OCI-M2 (cell line): ENCODE measurements around the gene NT5C3B.

ENCODE experiments used
- DNase-seq: peaks from one replicate; lab custom pipeline; 2025; ENCODE audit not compliant: unreplicated experiment; lab: John Stamatoyannopoulos, UW

Gene NT5C3B

GRCh38 chr17:41811549-41812380 is 24.3 kb downstream of the NT5C3B start, which contains the start of gene P3H4:
TSS of gene P3H4 (minus strand) at chr17:41811949. CDS start at chr17:41811915, 34 bp downstream.
- no peak for DNase-seq

- DNase-seq = no peak
These were observed 25.1 kb downstream of the NT5C3B start for GRCh38 chr17:41810659-41811548.

- DNase-seq = no peak
These were observed 29.2 kb downstream of the NT5C3B start for GRCh38 chr17:41806685-41807445.

GRCh38 chr17:41803049-41804020 is 32.7 kb downstream of the NT5C3B start:
- no peak for DNase-seq

GRCh38 chr17:41801374-41802271 is 34.4 kb downstream of the NT5C3B start:
- no peak for DNase-seq

GRCh38 chr17:41800601-41801373 is 35.2 kb downstream of the NT5C3B start:
- no peak for DNase-seq

GRCh38 chr17:41799366-41799765 is 36.7 kb downstream of the NT5C3B start:
- DNase-seq = no peak

- DNase-seq = no peak
These were observed 38.7 kb downstream of the NT5C3B start for GRCh38 chr17:41797377-41797776.

- no peak for DNase-seq
These were observed 39.7 kb downstream of the NT5C3B start for GRCh38 chr17:41796121-41796895.

- DNase-seq = no peak
These were observed 41.5 kb downstream of the NT5C3B start for GRCh38 chr17:41794540-41794975.

GRCh38 chr17:41793784-41794539 is 42.1 kb downstream of the NT5C3B start:
- DNase-seq = no peak

GRCh38 chr17:41792845-41793783 is 42.9 kb downstream of the NT5C3B start:
- peak; percentile 46 for DNase-seq

GRCh38 chr17:41787021-41787418 is 49.0 kb downstream of the NT5C3B start:
- DNase-seq = no peak

- peak; percentile 93 for DNase-seq
These were observed 49.6 kb downstream of the NT5C3B start, which contains the start of gene JUP for GRCh38 chr17:41786227-41787020. TSS of gene JUP (minus strand) at chr17:41786711. CDS start at chr17:41771854, 14,857 bp downstream.

- DNase-seq = no peak
These were observed 50.2 kb downstream of the NT5C3B start for GRCh38 chr17:41785859-41786226.
